ENCODE data around the gene PRPF18. TPM values are rescaled to one million over a fixed set of nuclear protein-coding genes. Genes with fewer than 3 reads are reported as not detected.

PRPF18 gene
- total RNA-seq, 1 experiment from 2014 or later: 18.9 TPM

DNA sequence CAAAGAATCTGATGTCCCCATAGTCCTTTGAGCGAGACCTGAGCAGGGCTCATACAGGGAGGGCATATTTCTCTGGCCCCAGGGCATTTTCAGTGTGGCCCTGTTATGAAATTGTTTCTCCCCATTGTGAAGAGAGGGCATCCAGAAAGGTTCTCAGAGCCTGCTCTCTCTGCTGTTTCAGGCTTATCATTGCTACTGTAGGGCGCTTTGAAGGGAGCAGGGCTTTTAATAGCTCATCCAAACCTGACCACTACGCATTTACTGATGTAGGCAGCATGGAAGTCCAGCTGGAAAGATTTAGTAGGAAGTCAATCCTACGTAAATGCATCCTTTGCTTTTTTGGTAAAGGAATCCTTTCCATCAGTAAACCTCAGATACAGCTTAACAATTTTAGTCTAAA, 68.1 kb downstream of the PRPF18 start:
- Histone ChIP-seq H3K4me3 (no peak overlapping the region), H3K9me2 (ENCODE audit: insufficient read depth) (no peaks in the 10 kb centered on the region), H4K20me1 (ENCODE audit: insufficient read depth) (no peaks in the 10 kb centered on the region; the same call in 1 of the 2 replicates), H3K4me2 (no peak overlapping the region), H3K9me3 (ENCODE audit: insufficient read depth, low read depth) (no peaks in the 10 kb centered on the region), H3K36me3 (ENCODE audit: low read depth) (no peaks in the 10 kb centered on the region), H3K79me2 (ENCODE audit: low read depth) (no peaks in the 10 kb centered on the region), H3K4me1 (replicated peaks; ENCODE audit: insufficient read depth) (no peaks in the 10 kb centered on the region), H3K27me3 (ENCODE audit: insufficient read depth, low read depth) (no peaks in the 10 kb centered on the region), H2AFZ (no peak overlapping the region), H3F3A (ENCODE audit: insufficient read depth, low read depth) (no peaks in the 10 kb centered on the region), H3K27ac (no peak overlapping the region)
- ChIA-PET CTCF (no interaction called here), POLR2A (ENCODE audit: unreplicated experiment) (no interaction called here)
- no TSS peak for BruUV-seq (replicated peaks)
- intact Hi-C loops (cut with micrococcal nuclease; ENCODE audit: unreplicated experiment): no loop called here
- no peak for DNase-seq
- no peak for TF ChIP-seq EZH2 (IDR thresholded peaks at IDR 0.05; ENCODE audit: low read depth)
- TF ChIP-seq, protein P1, sequence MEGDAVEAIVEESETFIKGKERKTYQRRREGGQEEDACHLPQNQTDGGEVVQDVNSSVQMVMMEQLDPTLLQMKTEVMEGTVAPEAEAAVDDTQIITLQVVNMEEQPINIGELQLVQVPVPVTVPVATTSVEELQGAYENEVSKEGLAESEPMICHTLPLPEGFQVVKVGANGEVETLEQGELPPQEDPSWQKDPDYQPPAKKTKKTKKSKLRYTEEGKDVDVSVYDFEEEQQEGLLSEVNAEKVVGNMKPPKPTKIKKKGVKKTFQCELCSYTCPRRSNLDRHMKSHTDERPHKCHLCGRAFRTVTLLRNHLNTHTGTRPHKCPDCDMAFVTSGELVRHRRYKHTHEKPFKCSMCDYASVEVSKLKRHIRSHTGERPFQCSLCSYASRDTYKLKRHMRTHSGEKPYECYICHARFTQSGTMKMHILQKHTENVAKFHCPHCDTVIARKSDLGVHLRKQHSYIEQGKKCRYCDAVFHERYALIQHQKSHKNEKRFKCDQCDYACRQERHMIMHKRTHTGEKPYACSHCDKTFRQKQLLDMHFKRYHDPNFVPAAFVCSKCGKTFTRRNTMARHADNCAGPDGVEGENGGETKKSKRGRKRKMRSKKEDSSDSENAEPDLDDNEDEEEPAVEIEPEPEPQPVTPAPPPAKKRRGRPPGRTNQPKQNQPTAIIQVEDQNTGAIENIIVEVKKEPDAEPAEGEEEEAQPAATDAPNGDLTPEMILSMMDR (conservative IDR thresholded peaks at IDR 0.05): no peak

DNA sequence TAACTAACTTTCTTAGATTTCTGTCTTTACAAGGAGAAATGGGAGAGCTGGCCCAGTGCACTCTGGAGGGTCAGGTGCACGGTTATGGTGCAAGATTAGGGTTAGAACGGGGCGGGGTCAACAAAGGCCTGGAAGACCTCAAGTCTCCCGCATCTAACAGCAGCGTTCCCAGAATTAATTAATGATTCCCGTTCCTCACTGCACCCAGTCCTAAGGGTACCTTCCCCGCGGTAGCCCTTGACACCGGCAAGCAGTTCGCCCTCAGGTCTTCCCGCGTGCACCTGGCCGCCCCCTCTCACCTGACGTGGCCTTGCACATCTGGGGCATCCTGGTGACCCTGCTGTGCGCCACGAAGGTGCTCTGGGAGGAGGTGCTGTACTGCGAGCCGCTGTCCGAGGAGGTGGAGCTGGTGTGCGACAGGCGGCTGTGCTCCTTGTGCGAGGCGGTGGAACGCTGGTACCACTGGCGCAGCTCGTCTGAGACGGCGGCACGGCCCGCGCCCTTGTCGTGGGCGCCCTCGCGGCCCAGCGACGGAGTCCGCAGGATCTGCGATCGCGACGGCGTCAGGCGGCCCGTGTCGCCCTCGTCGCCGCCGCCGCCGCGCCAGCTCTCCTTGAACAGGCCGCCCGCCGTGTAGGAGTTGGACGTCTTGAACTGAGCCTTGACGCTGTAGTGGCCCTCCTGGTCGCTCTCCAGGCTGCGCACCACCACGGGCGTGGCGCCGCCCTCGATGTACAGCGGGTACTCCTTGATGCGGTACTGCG, 69.8 kb downstream of the PRPF18 start:
- Histone ChIP-seq H2AFZ (no peak overlapping the region), H3F3A (ENCODE audit: insufficient read depth, low read depth) (no peaks in the 10 kb centered on the region), H3K9me2 (ENCODE audit: insufficient read depth) (no peaks in the 10 kb centered on the region), H3K4me1 (replicated peaks; ENCODE audit: insufficient read depth) (no peaks in the 10 kb centered on the region), H4K20me1 (ENCODE audit: insufficient read depth) (no peaks in the 10 kb centered on the region; the same call in 1 of the 2 replicates), H3K79me2 (ENCODE audit: low read depth) (no peaks in the 10 kb centered on the region), H3K36me3 (ENCODE audit: low read depth) (no peaks in the 10 kb centered on the region), H3K4me3 (no peak overlapping the region), H3K27me3 (ENCODE audit: insufficient read depth, low read depth) (no peaks in the 10 kb centered on the region), H3K27ac (no peak overlapping the region), H3K4me2 (no peak overlapping the region), H3K9me3 (ENCODE audit: insufficient read depth, low read depth) (no peaks in the 10 kb centered on the region)
- intact Hi-C loops (cut with micrococcal nuclease; ENCODE audit: unreplicated experiment): no loop called here
- CTCF ChIA-PET: no interaction called here
- no peak for DNase-seq
- BruUV-seq (replicated peaks): no TSS peak
- POLR2A ChIA-PET (ENCODE audit: unreplicated experiment): interaction anchor here (0.7 kb wide), 1 partner anchor 271 kb away, joined by 3 read pairs; no protein-coding TSS in a partner anchor
- no peak for TF ChIP-seq EZH2 (IDR thresholded peaks at IDR 0.05; ENCODE audit: low read depth)
- TF ChIP-seq, protein P1 (conservative IDR thresholded peaks at IDR 0.05): no peak

DNA sequence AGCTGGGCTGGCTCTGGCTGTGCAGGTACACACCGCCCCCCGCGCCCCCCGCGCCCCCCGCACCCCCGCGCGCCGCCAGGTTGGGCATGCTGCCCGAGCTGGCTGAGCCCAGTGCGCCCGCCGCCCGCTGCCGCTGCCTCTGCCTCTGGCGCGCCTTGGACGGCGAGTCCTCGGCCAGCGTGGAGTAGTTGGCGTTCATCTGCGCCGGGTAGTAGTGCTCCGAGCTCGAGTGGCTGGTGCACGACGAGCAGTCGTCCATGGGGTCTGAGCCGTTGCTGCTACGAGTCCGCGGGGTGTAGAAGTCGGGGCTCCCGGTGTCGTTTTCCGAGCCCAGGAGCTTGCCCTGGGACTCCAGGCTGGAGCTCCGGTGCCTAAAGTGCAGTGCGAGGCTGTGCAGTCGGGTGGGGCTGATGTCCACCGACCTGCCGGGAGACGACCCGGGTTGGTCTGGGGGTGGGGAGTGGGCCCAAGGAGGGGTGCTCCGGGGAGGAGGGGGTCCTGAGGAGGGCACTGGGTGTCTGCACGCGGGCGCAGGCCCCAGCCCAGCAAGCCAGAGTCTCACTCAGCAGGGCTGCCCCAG, 70.4 kb downstream of the PRPF18 start:
- no peaks in the 10 kb centered on the region for H3K27me3 ChIP-seq (ENCODE audit: insufficient read depth, low read depth)
- H3K4me2 ChIP-seq: no peak overlapping the region
- H3K9me3 ChIP-seq (ENCODE audit: insufficient read depth, low read depth): no peaks in the 10 kb centered on the region
- H3F3A ChIP-seq (ENCODE audit: insufficient read depth, low read depth): no peaks in the 10 kb centered on the region
- H3K4me3 ChIP-seq: no peak overlapping the region
- no peak overlapping the region for H2AFZ ChIP-seq
- intact Hi-C loops (cut with micrococcal nuclease; ENCODE audit: unreplicated experiment): no loop called here
- no peak for DNase-seq
- no TSS peak for BruUV-seq (replicated peaks)
- TF ChIP-seq, protein P1 (conservative IDR thresholded peaks at IDR 0.05): no peak
- TF ChIP-seq EZH2 (IDR thresholded peaks at IDR 0.05; ENCODE audit: low read depth): no peak
- no peaks in the 10 kb centered on the region; the same call in 1 of the 2 replicates for H4K20me1 ChIP-seq (ENCODE audit: insufficient read depth)
- H3K4me1 ChIP-seq (replicated peaks; ENCODE audit: insufficient read depth): no peaks in the 10 kb centered on the region
- CTCF ChIA-PET: interaction anchor here (0.8 kb wide), 1 partner anchor 119 kb away, joined by 4 read pairs; no protein-coding TSS in a partner anchor
- H3K36me3 ChIP-seq (ENCODE audit: low read depth): no peaks in the 10 kb centered on the region
- POLR2A ChIA-PET (ENCODE audit: unreplicated experiment): no interaction called here
- no peaks in the 10 kb centered on the region for H3K79me2 ChIP-seq (ENCODE audit: low read depth)
- H3K9me2 ChIP-seq (ENCODE audit: insufficient read depth): no peaks in the 10 kb centered on the region
- no peak overlapping the region for H3K27ac ChIP-seq

All from PC-9 (cell line).